ENCODE data around the gene ATOH8. TPM values are rescaled to one million over a fixed set of nuclear protein-coding genes. Genes with fewer than 3 reads are reported as not detected.

Gene ATOH8
- total RNA-seq, 4 donors from 2014 or later, result 34.5 to 79.5 (median 59.6) TPM

GRCh38 chr2:85706599-85707296 lies 47.0 kb upstream of the ATOH8 start:
- peaks cover 0 to 33% (median 12%) of the 10 kb centered on the region in 3 donors for H3K4me1 ChIP-seq
- TF ChIP-seq EP300 (IDR thresholded peaks at IDR 0.05) (no peak), POLR2A (IDR thresholded peaks at IDR 0.05) (no peak), POLR2AphosphoS5 (IDR thresholded peaks at IDR 0.05) (no peak), CTCF (IDR thresholded peaks at IDR 0.05) (no peak)
- peak overlapping the region in 3 of 4 donors; percentile 63 to 80 (median 74) for H3K27ac ChIP-seq
- no peak for ATAC-seq
- no peak overlapping the region for H3K4me3 ChIP-seq
- 86 to 90% methylated on average over 2 to 9 of the region's 10 CpGs for WGBS, 2 donors (ENCODE audit: low coverage in 1 of 2)
- no peaks in the 10 kb centered on the region for H3K27me3 ChIP-seq
- no peaks in the 10 kb centered on the region for H3K36me3 ChIP-seq
- no peaks in the 10 kb centered on the region for H3K9me3 ChIP-seq

- peak; percentile 28 for ATAC-seq
- TF ChIP-seq POLR2AphosphoS5 (IDR thresholded peaks at IDR 0.05) (no peak), EP300 (IDR thresholded peaks at IDR 0.05) (no peak), POLR2A (IDR thresholded peaks at IDR 0.05) (no peak), CTCF (IDR thresholded peaks at IDR 0.05) (peak; percentile 84 to 90 (median 87))
- Histone ChIP-seq H3K4me1 (peaks cover 0 to 33% (median 12%) of the 10 kb centered on the region in 3 donors), H3K9me3 (no peaks in the 10 kb centered on the region), H3K4me3 (no peak overlapping the region), H3K36me3 (no peaks in the 10 kb centered on the region), H3K27me3 (no peaks in the 10 kb centered on the region), H3K27ac (peak overlapping the region in 2 of 4 donors; percentile 63 to 74)
- 0 to 1% methylated on average over 5 to 10 of the region's 10 CpGs for WGBS, 2 donors (ENCODE audit: low coverage in 1 of 2)
Observed at GRCh38 chr2:85707304-85707703, 46.5 kb upstream of the ATOH8 start.

- no peak overlapping the region for H3K4me3 ChIP-seq
- ATAC-seq, result peak; percentile 11
- H3K9me3 ChIP-seq, result no peaks in the 10 kb centered on the region
- TF ChIP-seq POLR2AphosphoS5 (IDR thresholded peaks at IDR 0.05) (peak; percentile 55), EP300 (IDR thresholded peaks at IDR 0.05) (no peak)
- peak overlapping the region in 3 of 4 donors; percentile 64 to 75 (median 72) for H3K27ac ChIP-seq
- no peaks in the 10 kb centered on the region for H3K27me3 ChIP-seq
- H3K4me1 ChIP-seq, result peaks cover 0 to 43% (median 12%) of the 10 kb centered on the region in 3 donors
- no peaks in the 10 kb centered on the region for H3K36me3 ChIP-seq
- 44 to 88% methylated on average over 1 of the region's 1 CpG for WGBS, 2 donors (ENCODE audit: low coverage in 1 of 2)
Observed at GRCh38 chr2:85708641-85709040, 45.1 kb upstream of the ATOH8 start.

- no peaks in the 10 kb centered on the region for H3K9me3 ChIP-seq
Observed at GRCh38 chr2:85709401-85709811, 44.4 kb upstream of the ATOH8 start.

More at GRCh38 chr2:85709401-85709811, 44.4 kb upstream of the ATOH8 start:
- Histone ChIP-seq H3K27me3 (no peaks in the 10 kb centered on the region), H3K27ac (peak overlapping the region in 3 of 4 donors; percentile 64 to 75 (median 72)), H3K4me3 (no peak overlapping the region), H3K36me3 (no peaks in the 10 kb centered on the region), H3K4me1 (peaks cover 0 to 43% (median 12%) of the 10 kb centered on the region in 3 donors)
- ATAC-seq, result no peak
- 33 to 59% methylated on average over 3 to 4 of the region's 4 CpGs for WGBS, 2 donors (ENCODE audit: low coverage in 1 of 2)
- TF ChIP-seq CTCF (IDR thresholded peaks at IDR 0.05) (no peak), EP300 (IDR thresholded peaks at IDR 0.05) (no peak), POLR2AphosphoS5 (IDR thresholded peaks at IDR 0.05) (no peak), POLR2A (IDR thresholded peaks at IDR 0.05) (no peak)
